Mucosa of gallbladder (tissue), 1 donor: ENCODE measurements around the gene PSMG4. TPM values are rescaled to one million over a fixed set of nuclear protein-coding genes. Genes with fewer than 3 reads are reported as not detected.
A peak's percentile ranks its signal among the peaks of the same experiment; 100 is the strongest.

Experiments
- DNase-seq: peaks from one replicate; pipeline ENCODE4 v3.0.0-alpha.2; 2020; ENCODE audit warnings: low spot score
- total RNA-seq: library from RNA; stranded (reverse); gene quantifications from one replicate; pipeline ENCODE4 v1.2.1, GENCODE V29; 2021
- donor health status: DM: no; HTN: no; CAD: no.

PSMG4 gene
- total RNA-seq, 1 donor from 2014 or later = 19.3 TPM

GRCh38 chr6:3290149-3290930 lies 31.6 kb downstream of the PSMG4 start:
- DNase-seq = no peak

- DNase-seq = no peak
These were observed 32.1 kb downstream of the PSMG4 start for GRCh38 chr6:3290931-3291211.

- no peak for DNase-seq
These were observed 32.6 kb downstream of the PSMG4 start for GRCh38 chr6:3291346-3291745.

GRCh38 chr6:3291987-3292386 lies 33.2 kb downstream of the PSMG4 start:
- no peak for DNase-seq

- no peak for DNase-seq
These were observed 33.9 kb downstream of the PSMG4 start for GRCh38 chr6:3292431-3293197.

- no peak for DNase-seq
These were observed 34.8 kb downstream of the PSMG4 start for GRCh38 chr6:3293271-3294155.

- DNase-seq = no peak
These were observed 35.6 kb downstream of the PSMG4 start for GRCh38 chr6:3294396-3294795.

- DNase-seq = peak; percentile 46
These were observed 36.4 kb downstream of the PSMG4 start for GRCh38 chr6:3294921-3295871.

GRCh38 chr6:3296078-3296477 lies 37.3 kb downstream of the PSMG4 start:
- DNase-seq = no peak

- DNase-seq = no peak
These were observed 37.8 kb downstream of the PSMG4 start for GRCh38 chr6:3296537-3296936.

- DNase-seq = no peak
These were observed 38.3 kb downstream of the PSMG4 start for GRCh38 chr6:3297006-3297405.

- DNase-seq = no peak
These were observed 39.2 kb downstream of the PSMG4 start for GRCh38 chr6:3297909-3298308.

GRCh38 chr6:3299221-3299620 lies 40.5 kb downstream of the PSMG4 start:
- no peak for DNase-seq

- no peak for DNase-seq
These were observed 42.8 kb downstream of the PSMG4 start for GRCh38 chr6:3301506-3301905.

- DNase-seq = no peak
These were observed 45.2 kb downstream of the PSMG4 start for GRCh38 chr6:3303795-3304411.

- DNase-seq = no peak
These were observed 45.9 kb downstream of the PSMG4 start for GRCh38 chr6:3304500-3305215.

GRCh38 chr6:3305216-3305565 lies 46.4 kb downstream of the PSMG4 start:
- no peak for DNase-seq

- no peak for DNase-seq
These were observed 47.1 kb downstream of the PSMG4 start for GRCh38 chr6:3305831-3306230.

GRCh38 chr6:3306848-3307247 lies 48.1 kb downstream of the PSMG4 start:
- no peak for DNase-seq

- DNase-seq = no peak
These were observed 48.7 kb downstream of the PSMG4 start for GRCh38 chr6:3307436-3307835.
